Measurements from ENCODE around the gene DLD.

Gene DLD

GRCh38 chr7:107964510-107964909 is 73.5 kb downstream of the DLD start:
- no peak for DNase-seq (ENCODE audit: low spot score)
- in situ Hi-C loops (cut with MboI; ENCODE audit: low pct_unique_long_range_greater_than_20kb, low sequenced_read_pairs, unreplicated experiment), result no loop called here

GRCh38 chr7:107966711-107967110 is 75.7 kb downstream of the DLD start:
- no peak for DNase-seq (ENCODE audit: low spot score)
- TF ChIP-seq CTCF (IDR thresholded peaks at IDR 0.05; ENCODE audit: extremely low read depth, insufficient read depth, missing control alignments), result no peak
- in situ Hi-C loops (cut with MboI; ENCODE audit: low pct_unique_long_range_greater_than_20kb, low sequenced_read_pairs, unreplicated experiment), result no loop called here

More at GRCh38 chr7:107964510-107964909, 73.5 kb downstream of the DLD start:
- no peak for TF ChIP-seq CTCF (IDR thresholded peaks at IDR 0.05; ENCODE audit: extremely low read depth, insufficient read depth, missing control alignments)

- in situ Hi-C loops (cut with MboI; ENCODE audit: low pct_unique_long_range_greater_than_20kb, low sequenced_read_pairs, unreplicated experiment), result no loop called here
- no peak for TF ChIP-seq CTCF (IDR thresholded peaks at IDR 0.05; ENCODE audit: extremely low read depth, insufficient read depth, missing control alignments)
These were observed 76.4 kb downstream of the DLD start for GRCh38 chr7:107967420-107967819.

GRCh38 chr7:107968449-107968848 is 77.5 kb downstream of the DLD start:
- DNase-seq (ENCODE audit: low spot score), result no peak
- in situ Hi-C loops (cut with MboI; ENCODE audit: low pct_unique_long_range_greater_than_20kb, low sequenced_read_pairs, unreplicated experiment), result no loop called here
- no peak for TF ChIP-seq CTCF (IDR thresholded peaks at IDR 0.05; ENCODE audit: extremely low read depth, insufficient read depth, missing control alignments)

More at GRCh38 chr7:107967420-107967819, 76.4 kb downstream of the DLD start:
- DNase-seq (ENCODE audit: low spot score), result no peak

- no peak for DNase-seq (ENCODE audit: low spot score)
- in situ Hi-C loops (cut with MboI; ENCODE audit: low pct_unique_long_range_greater_than_20kb, low sequenced_read_pairs, unreplicated experiment), result no loop called here
These were observed 78.9 kb downstream of the DLD start for GRCh38 chr7:107969856-107970255.

More at GRCh38 chr7:107969856-107970255, 78.9 kb downstream of the DLD start:
- no peak for TF ChIP-seq CTCF (IDR thresholded peaks at IDR 0.05; ENCODE audit: extremely low read depth, insufficient read depth, missing control alignments)
